ENCODE measurements around the gene SORCS2. TPM values are rescaled to one million over a fixed set of nuclear protein-coding genes. Genes with fewer than 3 reads are reported as not detected.

SORCS2 gene
- total and polyA plus RNA-seq, 3 donors from 2014 or later, result 2.7 to 4.6 (median 2.9) TPM

GRCh38 chr4:7331682-7332000 lies 139.3 kb downstream of the SORCS2 start:
- no peaks in the 10 kb centered on the region for H3K36me3 ChIP-seq (ENCODE audit: low read depth, missing control alignments)
- no peaks in the 10 kb centered on the region for H3K9me3 ChIP-seq
- no peaks in the 10 kb centered on the region for H3K27me3 ChIP-seq
- no peak overlapping the region for H3K27ac ChIP-seq
- DNase-seq, result no peak
- intact Hi-C loops (cut with DNase I; ENCODE audit: low total_unique reads), result no loop called here
- H3K4me1 ChIP-seq, result peaks cover 17% of the 10 kb centered on the region
- TF ChIP-seq CTCF (IDR thresholded peaks at IDR 0.05) (no peak), POLR2A (IDR thresholded peaks at IDR 0.05) (no peak)
- H3K4me3 ChIP-seq, result no peak overlapping the region
- WGBS, 2 donors, result 87 to 91% methylated on average over 10 to 11 of the region's 11 CpGs

- Histone ChIP-seq H3K4me3 (no peak overlapping the region), H3K4me1 (peaks cover 14% of the 10 kb centered on the region), H3K27me3 (no peaks in the 10 kb centered on the region), H3K36me3 (ENCODE audit: low read depth, missing control alignments) (no peaks in the 10 kb centered on the region), H3K27ac (no peak overlapping the region), H3K9me3 (no peaks in the 10 kb centered on the region)
- intact Hi-C loops (cut with DNase I; ENCODE audit: low total_unique reads), result no loop called here
- peak; percentile 89 for DNase-seq
- WGBS, 2 donors, result 46 to 68% methylated on average over 3 to 15 of the region's 15 CpGs
- TF ChIP-seq CTCF (IDR thresholded peaks at IDR 0.05) (no peak), POLR2A (IDR thresholded peaks at IDR 0.05) (no peak)
Observed at GRCh38 chr4:7332216-7333023, 140.1 kb downstream of the SORCS2 start.

- Histone ChIP-seq H3K9me3 (no peaks in the 10 kb centered on the region), H3K27me3 (no peaks in the 10 kb centered on the region), H3K36me3 (ENCODE audit: low read depth, missing control alignments) (no peaks in the 10 kb centered on the region), H3K4me1 (peaks cover 14% of the 10 kb centered on the region), H3K4me3 (no peak overlapping the region), H3K27ac (no peak overlapping the region)
- no peak for DNase-seq
- intact Hi-C loops (cut with DNase I; ENCODE audit: low total_unique reads), result no loop called here
- 81 to 85% methylated on average over 8 to 16 of the region's 16 CpGs for WGBS, 2 donors
- no peak for TF ChIP-seq POLR2A (IDR thresholded peaks at IDR 0.05)
- TF ChIP-seq CTCF (IDR thresholded peaks at IDR 0.05), result no peak
Observed at GRCh38 chr4:7333024-7333780, 140.9 kb downstream of the SORCS2 start.

GRCh38 chr4:7333801-7334421 lies 141.6 kb downstream of the SORCS2 start:
- H3K27ac ChIP-seq, result no peak overlapping the region
- no peak overlapping the region for H3K4me3 ChIP-seq
- no peaks in the 10 kb centered on the region for H3K9me3 ChIP-seq
- no peaks in the 10 kb centered on the region for H3K27me3 ChIP-seq
- 83 to 84% methylated on average over 16 of the region's 16 CpGs for WGBS, 2 donors
- no peak for TF ChIP-seq CTCF (IDR thresholded peaks at IDR 0.05)
- TF ChIP-seq POLR2A (IDR thresholded peaks at IDR 0.05), result no peak
- H3K36me3 ChIP-seq (ENCODE audit: low read depth, missing control alignments), result no peaks in the 10 kb centered on the region
- H3K4me1 ChIP-seq, result peaks cover 14% of the 10 kb centered on the region
- intact Hi-C loops (cut with DNase I; ENCODE audit: low total_unique reads), result no loop called here
- no peak for DNase-seq
